ENCODE measurements around the gene CFAP161.

DNA sequence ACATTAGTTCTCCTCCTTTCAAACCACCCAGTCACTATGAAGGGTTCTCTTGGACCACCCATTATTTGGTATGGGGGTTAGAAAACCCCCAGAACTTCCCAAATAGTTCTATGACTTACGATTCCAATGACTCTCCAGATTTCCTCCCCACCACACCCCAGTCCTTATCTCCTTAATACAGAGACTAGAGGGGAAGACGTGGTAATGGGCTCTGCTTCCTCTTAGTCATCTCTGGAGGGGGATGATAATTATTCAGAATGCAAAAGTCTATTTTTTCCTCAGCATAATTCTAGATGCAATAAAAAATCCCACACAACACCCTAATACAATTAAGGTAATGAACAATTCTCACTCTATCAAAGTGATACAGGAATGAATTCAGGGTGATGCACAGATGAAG is 48.9 kb upstream of the CFAP161 start:
- TF ChIP-seq, protein P1, sequence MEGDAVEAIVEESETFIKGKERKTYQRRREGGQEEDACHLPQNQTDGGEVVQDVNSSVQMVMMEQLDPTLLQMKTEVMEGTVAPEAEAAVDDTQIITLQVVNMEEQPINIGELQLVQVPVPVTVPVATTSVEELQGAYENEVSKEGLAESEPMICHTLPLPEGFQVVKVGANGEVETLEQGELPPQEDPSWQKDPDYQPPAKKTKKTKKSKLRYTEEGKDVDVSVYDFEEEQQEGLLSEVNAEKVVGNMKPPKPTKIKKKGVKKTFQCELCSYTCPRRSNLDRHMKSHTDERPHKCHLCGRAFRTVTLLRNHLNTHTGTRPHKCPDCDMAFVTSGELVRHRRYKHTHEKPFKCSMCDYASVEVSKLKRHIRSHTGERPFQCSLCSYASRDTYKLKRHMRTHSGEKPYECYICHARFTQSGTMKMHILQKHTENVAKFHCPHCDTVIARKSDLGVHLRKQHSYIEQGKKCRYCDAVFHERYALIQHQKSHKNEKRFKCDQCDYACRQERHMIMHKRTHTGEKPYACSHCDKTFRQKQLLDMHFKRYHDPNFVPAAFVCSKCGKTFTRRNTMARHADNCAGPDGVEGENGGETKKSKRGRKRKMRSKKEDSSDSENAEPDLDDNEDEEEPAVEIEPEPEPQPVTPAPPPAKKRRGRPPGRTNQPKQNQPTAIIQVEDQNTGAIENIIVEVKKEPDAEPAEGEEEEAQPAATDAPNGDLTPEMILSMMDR (conservative IDR thresholded peaks at IDR 0.05; ENCODE audit: low read depth in 2 of 2) = no peak
- TF ChIP-seq CREB1 (CRISPR knock-in tag; IDR thresholded peaks at IDR 0.05; ENCODE audit: low read depth) = no peak
- TF ChIP-seq EZH2 (IDR thresholded peaks at IDR 0.05; ENCODE audit: low read depth, unreplicated experiment) = no peak
- TF ChIP-seq POLR2AphosphoS5 (IDR thresholded peaks at IDR 0.05; ENCODE audit: low read depth) = no peak
- TF ChIP-seq JUNB (IDR thresholded peaks at IDR 0.05; ENCODE audit: unreplicated experiment) = no peak

All from GM23338 (cell line).